H1 (cell line): ENCODE results near the gene MPC1. TPM values are rescaled to one million over a fixed set of nuclear protein-coding genes. Genes with fewer than 3 reads are reported as not detected.

Experiments used
- CBX5 ChIP-seq: fragments of 300-800, 300-1000 bp; sonication (generic); IDR thresholded peaks from 2 replicates; pipeline ENCODE4 v1.7.1; 2016; ENCODE audit warnings: antibody characterized with exemption, low read length, low read depth
- CREB1 ChIP-seq: IDR thresholded peaks from 2 replicates; pipeline ENCODE4 v1.6.1; 2012; ENCODE audit warnings: inconsistent platforms
- POLR2AphosphoS5 ChIP-seq: IDR thresholded peaks from 2 replicates; pipeline ENCODE4 v1.6.1; 2011; ENCODE audit warnings: low read depth, low read length
- SIN3A ChIP-seq, 2 experiments: IDR thresholded peaks in 1 of 2; conservative IDR thresholded peaks in 1 of 2; 2 replicates each; pipeline ENCODE4 v1.6.1; 2011 to 2012; ENCODE audit warnings: low read length in 2 of 2, improper control_type of control experiment in 1 of 2, low read depth in 1 of 2, mild to moderate bottlenecking in 1 of 2
- SP1 ChIP-seq: IDR thresholded peaks from 2 replicates; pipeline ENCODE4 v1.6.1; 2011; ENCODE audit warnings: low read depth, low read length
- TAF1 ChIP-seq: IDR thresholded peaks from 2 replicates; pipeline ENCODE4 v1.6.1; 2011; ENCODE audit warnings: mild to moderate bottlenecking, low read depth, low read length
- TBP ChIP-seq: IDR thresholded peaks from 2 replicates; pipeline ENCODE4 v1.6.1; 2011; ENCODE audit warnings: low read depth, low read length, improper control_type of control experiment
- polyA plus RNA-seq, 7 experiments: library from polyadenylated mRNA; depleted of rRNA in 3 of 7; stranded (reverse) in 5 of 7; unstranded in 2 of 7; fragments of >200 nt in 5 of 7; fragments of 200-250 nt in 2 of 7; gene quantifications; 1 replicate in 5 of 7; 2 replicates in 1 of 7; 4 replicates in 1 of 7; pipeline versions ENCODE4 v1.2.1 to v1.2.3, GENCODE V29; 2011 to 2013; ENCODE audit warnings: missing spikeins in 2 of 7, mixed read lengths in 2 of 7
- total RNA-seq: library from RNA; stranded (reverse); fragmentation: NEBNext Ultra II Directional; extraction: Animal tissue kit (Norgen Biotek cat#: 25700); gene quantifications from 2 replicates; pipeline ENCODE4 v1.2.1, GENCODE V29; 2021

MPC1 gene
- total and polyA plus RNA-seq, 2 of the 8 experiments (the other 6 are each of a cell fraction or from before 2014, with no cell fraction given), result 10.2 to 12.6 TPM

DNA sequence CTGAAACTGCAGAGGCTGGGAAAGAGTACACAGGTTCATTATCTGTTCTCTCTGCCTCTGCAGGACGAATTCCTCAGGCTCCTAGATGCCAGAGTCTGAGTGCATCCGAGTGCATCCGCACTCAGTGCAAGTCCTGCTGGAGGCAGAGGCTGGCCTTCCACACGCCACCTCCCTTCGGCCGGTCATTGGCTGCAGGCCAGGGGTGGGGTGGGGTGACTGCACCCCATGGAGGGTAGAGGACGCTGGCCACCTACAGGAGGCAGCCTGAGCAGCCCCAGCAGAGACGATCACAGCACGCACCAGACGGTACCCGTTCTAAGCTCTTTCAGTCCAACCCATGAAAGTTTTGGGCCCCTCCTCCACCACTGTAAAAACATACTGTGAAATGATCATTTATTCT lies 52.1 kb downstream of the MPC1 start (continued):
- TF ChIP-seq TBP, result peak; percentile 33; the same call in 1 of the 2 replicates
- TF ChIP-seq SIN3A (conservative IDR thresholded peaks at IDR 0.05 in 1 of 2, IDR thresholded peaks at IDR 0.05 in 1 of 2; ENCODE audit: low read depth in 1 of 2, low read length in 2 of 2), result 0 out of 4 replicates have a peak, but pooled peaks of 1 of the 2 experiments have one; percentile 39
- TF ChIP-seq CREB1, result peak; percentile 59; the same call in 1 of the 2 replicates
- peak; percentile 27; the same call in 1 of the 2 replicates for TF ChIP-seq POLR2AphosphoS5
- TF ChIP-seq SP1, result peak; percentile 27; the same call in 1 of the 2 replicates
- TF ChIP-seq CBX5, result no peak
- TF ChIP-seq TAF1, result peak; percentile 64; the same call in 1 of the 2 replicates
